ENCODE results near the gene TRAM1L1. TPM values are rescaled to one million over a fixed set of nuclear protein-coding genes. Genes with fewer than 3 reads are reported as not detected.

Gene TRAM1L1
- 1.3 TPM for total RNA-seq
- long read RNA-seq, partial matches to known transcripts = 0 of 2 reads
- long read RNA-seq, other reads (novel, unspliced or antisense) = 0 of 2 reads

GRCh38 chr4:117084866-117085701, at the start of gene TRAM1L1:
TSS of gene TRAM1L1 (minus strand) at chr4:117085576. CDS start at chr4:117085393, 183 bp downstream.
- Histone ChIP-seq H3K4me1 (no peaks in the 10 kb centered on the region), H3K36me3 (no peaks in the 10 kb centered on the region), H3K27me3 (ENCODE audit: low read depth) (no peaks in the 10 kb centered on the region), H3K9me3 (no peaks in the 10 kb centered on the region), H3K4me3 (peak within 1 kb of the TSS; percentile 64), H3K27ac (peak within 1 kb of the TSS; percentile 20)
- no peak for TF ChIP-seq CTCF (IDR thresholded peaks at IDR 0.05)
- intact Hi-C loops (cut with DNase I) = no loop called here
- DNase-seq (peak; percentile 74), ATAC-seq (peak; percentile 91 to 97)

- H3K36me3 ChIP-seq = no peaks in the 10 kb centered on the region
- no peaks in the 10 kb centered on the region for H3K27me3 ChIP-seq (ENCODE audit: low read depth)
- intact Hi-C loops (cut with DNase I) = no loop called here
- no peak for DNase-seq
- TF ChIP-seq CTCF (IDR thresholded peaks at IDR 0.05) = peak; percentile 30
- no peak overlapping the region for H3K4me3 ChIP-seq
- H3K4me1 ChIP-seq = no peaks in the 10 kb centered on the region
- no peak for ATAC-seq
- no peaks in the 10 kb centered on the region for H3K9me3 ChIP-seq
- H3K27ac ChIP-seq = no peak overlapping the region
These were observed 49.0 kb upstream of the TRAM1L1 start for GRCh38 chr4:117134386-117134785.

GRCh38 chr4:117096886-117097285, 11.5 kb upstream of the TRAM1L1 start:
- no peak overlapping the region for H3K27ac ChIP-seq
- no peaks in the 10 kb centered on the region for H3K9me3 ChIP-seq
- intact Hi-C loops (cut with DNase I) = no loop called here
- ATAC-seq = no peak
- no peaks in the 10 kb centered on the region for H3K36me3 ChIP-seq
- no peak overlapping the region for H3K4me3 ChIP-seq
- H3K27me3 ChIP-seq (ENCODE audit: low read depth) = no peaks in the 10 kb centered on the region
- no peak for DNase-seq
- TF ChIP-seq CTCF (IDR thresholded peaks at IDR 0.05) = no peak
- H3K4me1 ChIP-seq = no peaks in the 10 kb centered on the region

- no peak for TF ChIP-seq CTCF (IDR thresholded peaks at IDR 0.05)
- intact Hi-C loops (cut with DNase I) = no loop called here
- ATAC-seq = no peak
These were observed 11.1 kb upstream of the TRAM1L1 start for GRCh38 chr4:117096462-117096861.

GRCh38 chr4:117093571-117093970, 8.2 kb upstream of the TRAM1L1 start:
- no peak for ATAC-seq
- Histone ChIP-seq H3K9me3 (no peaks in the 10 kb centered on the region), H3K4me3 (no peak overlapping the region), H3K27ac (no peak overlapping the region), H3K4me1 (no peaks in the 10 kb centered on the region), H3K36me3 (no peaks in the 10 kb centered on the region), H3K27me3 (ENCODE audit: low read depth) (no peaks in the 10 kb centered on the region)
- no peak for TF ChIP-seq CTCF (IDR thresholded peaks at IDR 0.05)
- no peak for DNase-seq
- intact Hi-C loops (cut with DNase I) = no loop called here

More at GRCh38 chr4:117096462-117096861, 11.1 kb upstream of the TRAM1L1 start:
- no peak overlapping the region for H3K27ac ChIP-seq
- no peaks in the 10 kb centered on the region for H3K27me3 ChIP-seq (ENCODE audit: low read depth)
- H3K4me3 ChIP-seq = no peak overlapping the region
- no peaks in the 10 kb centered on the region for H3K36me3 ChIP-seq
- DNase-seq = no peak
- H3K9me3 ChIP-seq = no peaks in the 10 kb centered on the region
- no peaks in the 10 kb centered on the region for H3K4me1 ChIP-seq
